ENCODE data around the gene MTMR12.
"Not testable (repeated sequence)": the region's sequence is repeated elsewhere in the genome, so short reads cannot be mapped to it uniquely, and the experiment has no call there.

Gene MTMR12

DNA sequence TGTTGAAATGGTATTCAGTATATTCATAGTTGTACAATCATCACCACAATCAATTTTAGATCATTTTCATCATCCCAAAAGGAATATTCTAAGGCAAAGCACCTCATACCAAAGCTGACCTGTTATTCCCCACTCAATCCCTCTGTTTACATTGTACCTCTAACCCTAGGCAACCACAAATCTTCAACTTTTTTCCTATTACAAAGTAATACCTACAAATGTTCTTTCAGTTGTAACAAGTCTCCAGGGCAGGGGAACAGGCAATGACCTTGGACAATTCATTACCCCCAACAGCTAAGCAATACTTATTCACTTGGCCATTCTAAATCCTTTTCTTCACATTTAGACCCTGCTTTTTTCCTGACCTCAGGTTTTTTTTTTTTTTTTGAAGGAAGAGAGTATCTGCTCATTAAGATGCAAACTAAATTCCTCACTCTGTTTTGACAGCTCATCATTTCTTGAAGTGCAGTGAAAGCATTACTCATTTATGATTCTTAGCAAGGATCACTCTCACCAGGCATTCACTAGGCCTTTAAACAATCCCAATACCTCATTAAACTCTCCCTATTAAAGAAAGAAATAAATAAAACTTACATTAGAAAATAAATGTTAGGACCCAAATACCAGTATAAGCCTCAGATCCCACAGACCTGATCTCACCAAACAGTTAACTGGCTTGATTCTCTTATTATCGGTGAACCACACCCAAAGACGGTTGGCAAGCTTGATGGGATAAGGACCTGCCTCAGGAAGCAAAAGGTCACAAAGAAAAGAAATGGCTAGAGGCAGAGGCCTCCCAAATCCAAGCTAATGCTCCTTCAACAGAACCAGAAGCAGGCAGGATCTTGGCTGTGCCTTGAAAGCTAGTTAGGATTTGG is 15.3 kb downstream of the MTMR12 start:
- no peak for DNase-seq (ENCODE audit: low read depth)

DNA sequence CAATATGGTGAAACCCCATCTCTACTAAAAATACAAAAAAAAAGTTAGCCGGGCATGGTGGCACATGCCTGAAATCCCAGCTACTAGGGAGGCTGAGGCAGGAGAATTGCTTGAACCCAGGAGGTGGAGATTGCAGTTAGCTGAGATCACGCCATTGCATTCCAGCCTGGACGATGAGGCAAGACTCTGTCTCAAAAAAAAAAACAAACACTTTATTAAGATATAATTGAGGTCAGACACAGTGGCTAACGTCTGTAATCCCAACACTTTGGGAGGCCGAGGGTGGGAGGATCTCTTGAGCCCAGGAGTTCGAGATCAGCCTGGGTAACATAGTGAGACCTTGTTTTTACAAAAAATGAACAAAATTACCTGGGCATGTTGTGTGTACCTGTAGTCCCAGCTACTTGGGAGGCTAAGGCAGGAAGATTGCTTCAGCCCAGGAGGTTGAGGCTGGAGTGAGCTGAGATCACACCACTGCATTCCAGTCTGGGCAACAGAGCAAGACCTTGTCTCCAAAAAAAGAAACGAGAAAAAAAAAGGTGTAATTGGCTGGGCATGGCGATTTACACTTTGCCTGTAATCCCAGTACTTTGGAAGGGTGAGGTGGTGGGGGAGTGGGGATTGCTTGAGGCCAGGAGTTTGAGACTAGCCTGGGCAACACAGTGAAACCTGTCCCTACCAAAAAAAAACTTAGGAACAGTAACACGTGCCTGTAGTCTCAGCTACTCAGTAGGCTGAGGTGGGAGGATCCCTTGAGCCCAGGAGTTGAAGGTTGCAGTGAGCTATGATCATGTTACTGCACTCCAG is 16.6 kb downstream of the MTMR12 start:
- not testable (repeated sequence) for DNase-seq (ENCODE audit: low read depth)

DNA sequence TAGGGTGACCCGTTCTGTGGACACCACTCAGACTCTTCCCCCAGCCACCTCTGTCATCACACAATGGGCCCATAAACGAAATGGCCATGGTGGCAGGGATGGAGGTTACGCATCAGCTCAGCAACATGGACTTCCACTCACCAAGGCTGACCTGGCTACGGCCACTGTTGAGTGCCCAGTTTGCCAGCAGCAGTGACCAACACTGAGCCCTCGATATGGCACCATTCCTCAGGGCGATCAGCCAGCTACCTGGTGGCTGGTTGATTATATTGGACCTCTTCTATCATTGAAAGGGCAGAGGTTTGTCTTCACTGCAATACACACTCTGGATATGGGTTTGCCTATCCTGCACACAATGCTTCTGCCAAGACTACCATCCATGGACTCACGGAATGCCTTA is 21.1 kb downstream of the MTMR12 start:
- DNase-seq (ENCODE audit: low read depth), result no peak

DNA sequence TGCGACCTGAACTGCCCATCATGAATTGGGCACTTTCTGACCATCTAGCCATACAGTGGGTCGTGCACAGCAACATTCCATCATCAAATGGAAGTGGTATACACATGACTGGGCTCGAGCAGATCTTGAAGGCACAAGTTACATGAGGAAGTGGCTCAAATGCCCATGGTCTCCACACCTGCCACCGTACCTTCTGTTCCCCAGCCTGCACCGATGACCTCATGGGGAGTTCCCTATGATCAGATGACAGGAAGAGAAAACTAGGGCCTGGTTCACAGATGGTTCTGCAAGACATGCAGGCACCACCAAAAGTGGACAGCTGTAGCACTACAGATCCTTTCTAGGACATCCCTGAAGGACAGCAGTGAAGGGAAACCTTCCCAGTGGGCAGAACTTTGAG is 21.8 kb downstream of the MTMR12 start:
- no peak for DNase-seq (ENCODE audit: low read depth)

DNA sequence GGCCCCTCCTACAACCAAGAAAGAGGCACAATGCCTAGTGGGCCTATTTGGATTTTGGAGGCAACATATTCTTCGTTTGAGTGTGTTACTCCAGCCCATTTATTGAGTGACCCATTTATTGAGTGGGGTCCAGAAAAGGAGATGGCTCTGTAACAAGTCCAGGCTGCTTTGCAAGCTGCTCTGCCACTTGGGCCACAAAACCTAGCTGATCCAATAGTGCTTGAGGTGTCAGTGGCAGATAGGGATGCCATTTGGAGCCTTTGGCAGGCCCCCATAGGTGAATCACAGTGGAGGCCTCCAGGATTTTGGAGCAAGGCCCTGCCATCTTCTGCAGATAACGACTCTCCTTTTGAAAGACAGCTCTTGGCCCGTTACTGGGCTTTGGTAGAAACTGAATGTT is 22.2 kb downstream of the MTMR12 start:
- not testable (repeated sequence) for DNase-seq (ENCODE audit: low read depth)

DNA sequence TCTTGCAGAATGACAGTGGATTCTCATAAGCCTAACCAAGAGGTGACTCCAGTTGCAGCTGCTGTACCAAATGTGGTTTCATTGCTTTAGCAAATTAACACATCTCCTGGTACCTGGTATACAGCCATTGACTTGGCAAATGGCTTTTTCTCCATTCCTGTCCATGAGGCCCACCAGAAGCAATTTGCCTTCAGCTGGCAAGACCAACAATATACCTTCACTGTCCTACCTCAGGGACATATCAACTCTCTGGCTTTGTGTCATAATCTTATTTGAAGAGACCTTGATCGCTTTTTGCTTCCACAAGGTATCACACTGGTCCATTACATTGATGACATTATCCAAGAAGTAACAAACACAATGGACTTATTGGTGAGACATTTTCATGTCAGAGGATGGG is 22.8 kb downstream of the MTMR12 start:
- DNase-seq (ENCODE audit: low read depth), result not testable (repeated sequence)

DNA sequence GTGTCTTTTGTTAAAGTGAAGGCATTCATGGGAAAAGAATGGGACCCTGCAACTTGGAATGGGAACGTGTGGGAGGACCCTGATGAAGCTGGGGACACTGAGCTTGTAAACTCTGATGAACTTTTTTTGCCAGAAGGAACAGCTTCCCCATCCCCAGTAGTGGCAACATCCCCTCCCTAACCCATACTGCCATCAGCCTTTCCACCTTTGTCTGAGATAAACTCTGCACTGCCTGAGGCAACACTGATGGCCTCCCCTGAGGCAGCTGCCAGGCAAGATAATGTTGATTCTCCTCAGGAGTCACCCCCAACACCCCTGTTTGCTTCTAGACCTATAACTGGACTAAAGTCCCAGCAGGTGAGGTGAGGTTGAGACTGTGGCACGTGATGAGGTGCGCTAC is 24.6 kb downstream of the MTMR12 start:
- DNase-seq (ENCODE audit: low read depth), result not testable (repeated sequence)

DNA sequence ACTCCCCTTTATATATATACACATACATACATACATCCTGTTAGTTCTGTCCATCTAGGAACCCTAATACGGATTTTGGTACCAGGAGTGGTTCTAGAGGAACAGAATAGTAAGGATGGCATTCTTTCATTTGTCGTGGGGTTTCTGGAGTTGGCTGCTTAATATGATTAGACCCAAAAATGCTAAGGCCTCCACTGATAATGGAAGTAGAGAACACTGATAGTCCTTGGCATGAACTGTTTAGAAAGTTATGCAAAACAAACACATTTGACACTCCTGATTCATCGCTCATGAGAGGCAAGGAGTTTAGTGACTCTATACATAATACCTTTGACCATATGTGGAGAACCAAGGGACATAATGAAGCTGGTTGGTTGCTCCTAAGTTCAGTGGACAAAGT is 25.2 kb downstream of the MTMR12 start:
- not testable (repeated sequence) for DNase-seq (ENCODE audit: low read depth)

DNA sequence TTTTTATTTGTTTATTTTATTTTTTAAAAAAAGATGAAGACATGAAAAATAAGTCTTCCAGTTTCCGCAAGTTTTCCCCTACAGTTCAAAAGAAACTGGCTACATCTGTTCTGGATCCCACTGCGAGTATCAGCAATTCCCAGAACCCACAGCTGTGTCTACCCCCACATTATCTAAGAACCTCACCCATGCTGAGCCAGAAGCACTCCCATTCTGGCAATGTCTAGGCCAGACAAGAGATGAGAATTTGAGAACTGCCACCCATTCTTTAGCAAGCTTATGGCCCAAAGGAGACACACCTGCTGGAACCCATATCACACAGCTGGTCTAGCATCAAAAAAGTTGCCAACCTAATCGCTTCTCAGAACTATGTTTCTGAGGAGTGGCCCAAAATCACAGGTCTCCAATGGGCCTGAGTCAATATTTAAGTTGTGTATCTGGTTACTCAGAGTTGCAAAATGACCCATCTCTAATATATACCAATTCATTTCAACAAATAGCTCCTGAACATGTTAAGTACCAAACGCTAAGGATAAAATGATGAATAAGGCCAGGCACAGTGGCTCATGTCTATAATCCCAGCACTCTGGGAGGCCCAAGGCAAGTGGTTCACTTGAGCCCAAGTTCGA is 27.1 kb downstream of the MTMR12 start:
- DNase-seq (ENCODE audit: low read depth), result no peak

DNA sequence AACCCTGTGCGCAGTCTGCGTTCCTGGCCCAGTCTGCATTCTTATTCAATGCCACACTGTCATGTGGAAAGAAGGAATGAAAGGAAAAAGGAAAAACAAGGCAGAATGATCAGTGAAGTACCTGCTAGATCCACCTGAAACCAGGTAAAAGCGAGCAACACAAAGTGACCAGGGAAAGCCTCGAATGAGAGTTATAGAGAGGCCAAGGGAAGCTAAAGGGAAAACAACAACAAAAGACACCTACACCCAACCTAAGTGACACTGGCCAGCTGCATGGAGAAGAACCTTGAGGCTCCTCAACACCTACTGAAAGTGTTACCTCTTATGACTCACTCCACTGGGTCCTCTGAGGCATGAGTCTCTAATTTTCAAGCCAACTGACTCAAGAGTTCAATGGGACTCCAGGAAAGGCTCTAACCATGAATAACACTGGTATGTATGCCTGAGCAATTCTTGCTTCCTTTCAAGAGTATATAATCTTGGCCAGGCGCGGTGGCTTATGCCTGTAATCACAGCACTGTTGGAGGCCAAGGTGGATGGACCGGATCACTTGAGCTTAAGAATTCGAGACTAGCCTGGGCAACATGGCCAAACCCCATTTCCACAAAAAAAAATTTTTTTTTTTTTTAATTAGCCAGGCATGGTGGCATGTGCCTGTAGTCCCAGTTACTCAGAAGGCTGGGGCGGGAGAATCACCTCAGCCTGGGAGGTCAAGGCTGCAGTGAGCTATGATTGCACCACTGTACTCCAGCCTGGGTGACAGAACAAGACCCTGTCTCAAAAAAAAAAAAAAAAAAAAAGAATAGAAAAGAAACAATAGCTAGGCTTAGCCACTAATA is 29.0 kb downstream of the MTMR12 start:
- DNase-seq (ENCODE audit: low read depth), result peak; percentile 66

DNA sequence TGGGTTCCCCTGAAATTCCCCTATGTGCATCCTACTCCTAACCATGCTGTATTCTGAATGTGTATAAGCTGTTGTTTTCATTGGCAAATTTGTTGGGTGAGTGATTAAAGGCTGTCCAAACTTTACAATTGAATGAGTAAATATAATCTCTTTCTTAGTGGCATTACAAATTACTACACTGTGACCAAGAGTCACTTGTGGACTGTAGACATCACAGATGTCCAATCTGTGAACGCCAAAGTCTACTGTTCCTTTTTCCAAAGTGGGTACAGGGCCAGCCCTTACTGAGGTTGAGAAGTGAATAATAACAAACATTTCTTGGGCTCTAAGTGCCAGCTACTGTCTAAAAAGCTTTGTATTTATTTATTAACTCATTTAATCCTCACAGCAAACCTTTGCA is 29.7 kb downstream of the MTMR12 start:
- DNase-seq (ENCODE audit: low read depth), result no peak

DNA sequence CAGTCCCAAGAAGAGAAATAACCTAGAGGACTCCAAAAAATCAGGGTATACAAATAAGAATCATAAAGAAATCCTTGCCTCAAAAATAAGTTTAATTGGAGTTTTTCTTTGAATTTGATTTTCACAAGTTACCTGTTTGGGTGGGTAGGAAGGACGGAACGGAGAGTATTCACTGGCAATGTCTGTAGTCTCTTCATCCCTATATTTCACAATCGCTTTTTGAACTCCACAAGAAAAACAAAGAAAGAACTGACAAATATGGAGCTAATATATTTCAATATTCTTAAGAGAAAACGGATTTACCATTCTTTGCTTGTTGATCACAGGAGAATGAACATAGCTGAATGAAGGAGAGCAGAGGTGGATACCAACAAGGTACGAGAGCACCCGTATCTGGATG is 30.1 kb downstream of the MTMR12 start:
- DNase-seq (ENCODE audit: low read depth), result no peak

DNA sequence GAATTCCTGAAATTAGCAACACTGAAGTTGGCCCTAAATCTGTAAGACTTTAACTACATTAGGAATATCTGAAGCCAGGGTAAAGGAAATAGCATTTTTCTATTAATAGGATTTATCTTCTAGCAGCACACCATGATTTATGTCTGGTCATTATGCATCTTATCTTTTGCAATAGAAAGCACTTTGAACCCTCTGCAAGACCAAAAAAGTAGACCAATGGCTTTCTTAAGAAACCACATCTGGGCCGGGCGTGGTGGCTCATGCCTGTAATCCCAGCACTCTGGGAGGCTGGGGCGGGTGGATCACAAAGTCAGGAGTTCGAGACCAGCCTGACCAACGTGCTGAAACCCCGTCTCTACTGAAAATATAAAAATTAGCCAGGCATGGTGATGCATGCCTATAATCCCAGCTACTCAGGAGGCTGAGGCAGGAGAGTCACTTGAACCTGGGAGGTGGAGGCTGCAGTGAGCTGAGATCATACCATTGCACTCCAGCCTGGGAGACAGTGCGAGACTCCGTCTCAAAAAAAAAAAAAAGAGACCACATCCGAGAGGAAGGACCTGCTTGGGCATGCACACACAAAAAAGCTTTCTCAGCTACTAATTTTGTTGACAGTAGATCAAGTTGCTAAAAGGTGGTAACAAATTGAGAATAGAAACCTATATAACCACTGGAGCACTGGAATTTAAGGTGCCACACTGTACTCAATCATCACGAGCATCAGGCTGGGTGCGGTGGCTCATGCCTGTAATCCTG is 31.2 kb downstream of the MTMR12 start:
- not testable (repeated sequence) for DNase-seq (ENCODE audit: low read depth)

DNA sequence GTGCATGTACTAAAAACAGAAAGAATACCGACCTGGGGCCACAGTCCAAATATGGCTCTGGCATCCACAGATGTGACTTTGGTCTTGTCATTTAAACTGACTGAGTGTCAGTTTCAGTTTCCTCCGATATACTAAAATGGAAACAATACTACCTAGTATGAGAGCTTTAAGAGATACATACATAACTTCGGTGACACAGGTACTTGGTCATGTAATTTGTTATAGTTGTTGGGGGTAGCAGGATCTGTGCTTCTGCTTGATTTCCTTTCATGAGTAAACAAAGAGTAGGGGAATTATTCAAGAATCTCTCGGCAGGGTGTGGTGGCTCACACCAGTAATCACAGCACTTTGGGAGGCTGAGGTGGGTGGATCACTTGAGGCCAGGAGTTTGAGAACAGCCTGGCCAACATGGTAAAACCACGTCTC is 32.1 kb downstream of the MTMR12 start:
- no peak for DNase-seq (ENCODE audit: low read depth)

DNA sequence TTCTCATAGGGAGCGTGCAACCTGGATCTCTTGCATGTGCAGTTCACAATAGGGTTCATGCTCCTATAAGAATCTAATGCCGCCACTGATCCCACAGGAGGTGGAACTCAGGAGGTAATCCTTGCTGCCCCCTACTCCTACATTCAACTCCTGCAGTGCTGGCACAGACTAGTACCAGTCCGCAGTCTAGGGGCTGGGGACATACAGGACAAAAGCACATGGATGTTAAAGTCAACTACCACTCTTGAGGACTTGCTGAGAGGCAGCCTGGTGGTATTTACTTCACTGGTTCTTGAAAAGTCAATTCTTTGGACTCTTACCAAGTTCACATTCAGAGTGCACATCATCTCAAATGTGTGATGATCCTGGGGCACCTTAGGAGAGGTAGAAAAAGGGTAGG is 33.0 kb downstream of the MTMR12 start:
- no peak for DNase-seq (ENCODE audit: low read depth)

DNA sequence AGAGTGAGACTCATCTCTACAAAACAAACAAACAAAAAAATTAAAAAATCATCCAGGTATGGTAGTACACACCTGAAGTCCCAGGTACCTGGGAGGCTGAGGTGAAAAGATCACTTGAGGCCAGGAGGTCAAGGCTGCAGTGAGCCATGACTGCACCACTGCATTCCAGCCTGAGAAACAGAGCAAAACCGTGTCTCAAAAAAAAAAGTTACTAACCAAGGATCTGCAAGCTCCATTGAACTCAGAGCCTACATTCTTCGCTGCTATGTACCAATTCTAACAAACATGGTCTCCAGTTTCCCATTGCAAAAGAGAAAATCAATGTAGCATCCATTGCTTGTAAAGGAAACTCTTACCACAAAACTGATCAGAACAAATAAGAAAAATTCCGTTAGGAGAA is 33.5 kb downstream of the MTMR12 start:
- DNase-seq (ENCODE audit: low read depth), result no peak

DNA sequence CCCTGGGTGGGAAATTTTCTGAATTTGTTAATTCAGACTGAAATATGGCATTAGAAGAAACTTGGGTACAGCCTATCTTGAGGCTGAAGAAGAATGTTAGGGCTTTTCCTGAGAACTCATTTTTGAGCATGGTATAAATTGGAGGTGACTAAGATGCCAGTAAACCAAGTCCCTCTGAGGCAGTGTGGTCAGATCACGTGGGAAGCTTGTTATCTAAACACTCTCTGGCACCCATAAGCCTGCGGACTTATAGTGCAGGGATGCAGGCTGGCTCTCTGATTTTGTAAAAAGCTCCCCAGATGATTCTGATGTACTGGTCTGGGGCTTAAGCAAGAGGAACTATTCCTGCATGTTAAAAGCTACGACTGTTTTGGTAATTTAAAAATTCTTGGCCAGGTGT is 34.3 kb downstream of the MTMR12 start:
- peak; percentile 65 for DNase-seq (ENCODE audit: low read depth)

DNA sequence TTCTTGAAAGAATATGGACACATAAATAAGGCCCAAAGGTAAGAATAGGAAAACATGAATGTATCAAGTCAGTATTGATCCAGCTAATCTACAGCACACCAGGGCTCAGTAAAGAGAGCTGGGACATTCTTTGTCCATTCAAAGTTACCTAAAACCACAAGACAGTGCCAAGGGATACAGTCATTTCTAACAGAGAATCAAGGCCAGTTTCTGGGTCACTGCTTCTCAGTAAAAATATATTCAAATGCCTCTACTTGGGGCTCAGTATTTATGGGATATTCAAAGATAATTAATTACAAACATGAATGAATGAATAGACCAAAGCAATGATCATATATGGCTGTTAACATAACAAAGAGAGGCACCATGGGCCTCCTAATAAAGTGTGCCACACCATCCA is 34.9 kb downstream of the MTMR12 start:
- no peak for DNase-seq (ENCODE audit: low read depth)

DNA sequence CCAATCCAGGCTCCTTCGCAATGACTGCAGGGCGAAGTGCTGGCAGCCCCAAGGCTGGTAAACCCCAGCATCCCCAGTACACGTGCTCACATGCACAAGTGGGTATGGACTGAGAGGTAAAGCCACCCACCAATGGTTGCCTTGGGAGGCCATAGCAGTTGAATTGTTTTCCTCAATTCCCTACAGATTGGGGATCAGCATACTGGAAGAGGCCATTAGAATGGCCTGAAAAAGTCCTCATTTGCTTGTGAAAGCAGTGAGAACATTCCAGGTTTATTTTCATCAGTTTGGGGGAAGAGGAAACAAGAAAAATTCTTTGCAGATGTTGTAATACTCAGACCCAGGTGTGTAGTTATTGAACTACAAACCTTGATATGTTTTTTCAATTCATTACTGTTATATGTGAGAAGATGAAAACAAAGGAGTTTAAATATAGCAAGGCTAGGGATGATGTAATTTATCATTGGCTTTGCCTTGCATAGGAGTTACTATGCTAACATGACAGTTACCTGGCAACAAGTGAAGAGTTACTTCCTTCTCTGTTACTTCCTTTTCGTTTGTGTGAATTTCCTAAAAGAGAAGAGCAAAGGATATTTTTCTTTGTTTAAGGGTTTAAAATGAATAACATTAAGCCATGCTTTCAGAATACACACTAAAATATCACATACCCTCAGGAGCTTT is 36.4 kb downstream of the MTMR12 start:
- no peak for DNase-seq (ENCODE audit: low read depth)

DNA sequence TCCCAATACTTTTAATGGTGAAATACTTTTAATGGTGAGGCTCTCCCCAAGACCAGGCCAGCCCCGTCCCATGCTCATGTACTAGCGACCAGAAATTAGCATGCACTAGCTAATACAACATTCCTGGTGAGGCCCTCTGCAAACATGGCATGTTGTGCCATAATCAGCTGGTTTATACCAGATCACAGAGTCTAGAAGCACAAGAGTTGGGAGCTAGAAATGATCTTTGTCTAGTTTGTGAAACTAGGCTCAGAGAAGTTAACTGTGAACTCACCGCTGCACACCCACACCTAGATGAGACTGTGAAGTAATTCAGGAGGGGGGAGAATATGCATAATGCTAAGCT is 37.4 kb downstream of the MTMR12 start:
- no peak for DNase-seq (ENCODE audit: low read depth)
